Measurements from ENCODE around the gene PCDHA1.

- no peak for TF ChIP-seq CBX3 (IDR thresholded peaks at IDR 0.05; ENCODE audit: low read depth)
- no peak for TF ChIP-seq SIN3A (IDR thresholded peaks at IDR 0.05; ENCODE audit: low read depth)
- no peak for TF ChIP-seq CTCF (IDR thresholded peaks at IDR 0.05 in 2 of 3, conservative IDR thresholded peaks at IDR 0.05 in 1 of 3; ENCODE audit: borderline replicate concordance in 1 of 3, insufficient read depth in 1 of 3, low read depth in 2 of 3, low read length in 2 of 3)
- TF ChIP-seq POLR2A (IDR thresholded peaks at IDR 0.05; ENCODE audit: borderline replicate concordance, extremely low read depth, insufficient read depth, insufficient read length) = no peak
- no peak for TF ChIP-seq MAX (IDR thresholded peaks at IDR 0.05)
- TF ChIP-seq RAD21 (IDR thresholded peaks at IDR 0.05; ENCODE audit: low read depth) = no peak
Observed at GRCh38 chr5:140881889-140882590, 96.1 kb downstream of the PCDHA1 start, which contains the start of gene PCDHA13.

All from HCT116 (cell line).